ENCODE results near the gene MINDY4B.
A peak's percentile ranks its signal among the peaks of the same experiment; 100 is the strongest.

The MINDY4B gene

DNA sequence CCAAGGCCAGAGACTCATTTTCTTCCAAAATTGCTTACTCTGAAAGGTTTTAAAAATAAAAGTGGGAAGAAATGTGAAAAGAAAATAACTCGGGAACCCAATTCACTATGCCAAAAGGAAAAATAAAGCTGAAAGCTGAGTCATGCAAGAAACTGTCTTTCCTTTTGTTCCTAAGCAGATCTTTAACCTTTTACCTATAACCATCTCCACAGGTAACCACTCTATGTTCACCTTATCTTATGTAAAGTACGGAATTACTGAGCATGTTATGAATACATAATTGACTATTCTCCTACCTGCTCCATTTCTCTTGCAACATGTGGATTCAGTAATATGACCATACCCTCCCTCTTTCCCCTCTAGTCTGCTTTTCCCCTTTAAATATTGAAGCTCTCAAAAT, 62.0 kb downstream of the MINDY4B start:
- no peak for DNase-seq (ENCODE audit: low read depth)

DNA sequence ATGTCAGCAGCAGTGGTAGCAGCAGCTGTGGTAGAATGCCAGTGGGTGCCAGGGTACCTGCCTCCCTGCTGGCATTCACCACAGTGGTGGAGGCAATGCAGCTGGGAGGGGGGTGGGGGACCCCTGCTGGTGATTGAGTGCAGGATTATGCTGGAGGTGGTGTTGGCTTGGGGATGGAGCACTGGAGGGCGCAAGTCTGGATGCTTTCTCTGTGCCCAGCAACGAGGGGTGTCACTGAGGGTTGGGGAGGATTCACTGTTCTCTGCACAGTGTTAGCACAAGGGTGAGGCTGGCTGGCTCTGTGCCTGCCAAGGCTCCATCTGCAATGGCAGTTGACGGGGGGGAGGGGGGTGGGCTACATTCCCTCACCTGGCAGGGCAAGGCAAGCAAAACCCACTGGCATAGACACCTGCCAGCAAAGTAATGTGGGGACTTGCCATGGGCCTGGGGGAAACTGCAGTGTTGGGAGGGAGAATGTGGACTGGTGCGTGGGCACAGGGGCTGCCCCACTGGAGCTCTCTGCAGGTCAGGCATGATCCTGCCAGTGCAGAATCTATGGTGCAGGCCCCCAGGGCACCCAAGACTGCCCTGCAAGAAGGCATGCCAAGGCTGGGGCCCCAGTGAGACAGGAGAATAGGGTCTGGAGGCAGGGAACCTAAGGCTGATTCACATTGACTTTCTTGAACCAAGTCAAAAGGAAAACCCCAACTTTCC, 64.3 kb downstream of the MINDY4B start:
- no peak for DNase-seq (ENCODE audit: low read depth)

- DNase-seq (ENCODE audit: low read depth), result no peak
These were observed 74.5 kb downstream of the MINDY4B start for GRCh38 chr3:150830745-150831144.

DNA sequence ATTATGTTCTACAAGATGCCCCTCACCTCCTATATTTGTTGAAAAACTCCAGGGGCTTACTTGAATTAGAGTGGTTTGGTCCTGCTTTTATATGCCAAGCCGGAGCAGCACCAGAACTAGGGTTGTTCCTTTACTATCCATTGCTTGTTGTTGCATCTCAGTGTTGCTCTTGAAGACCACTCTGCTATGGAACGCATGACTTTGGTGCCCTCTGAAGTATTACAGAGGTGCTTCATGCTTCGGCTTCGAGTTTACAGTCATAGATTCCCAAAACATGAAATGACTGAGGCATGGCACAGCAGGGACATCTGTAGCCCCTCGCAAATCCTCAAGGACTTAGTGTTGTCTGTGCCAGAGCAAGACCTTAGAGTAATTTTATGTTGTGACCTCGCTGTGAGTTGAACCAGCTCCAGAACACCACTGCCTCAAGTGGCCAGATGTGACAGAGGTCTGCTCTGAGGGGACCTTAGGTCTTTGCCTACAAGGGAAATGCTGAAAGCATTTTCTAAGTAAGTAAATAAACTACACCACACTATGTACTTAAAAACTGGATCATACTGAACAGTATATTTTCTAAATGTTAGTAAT, 75.1 kb downstream of the MINDY4B start:
- peak; percentile 36 for DNase-seq (ENCODE audit: low read depth)

DNA sequence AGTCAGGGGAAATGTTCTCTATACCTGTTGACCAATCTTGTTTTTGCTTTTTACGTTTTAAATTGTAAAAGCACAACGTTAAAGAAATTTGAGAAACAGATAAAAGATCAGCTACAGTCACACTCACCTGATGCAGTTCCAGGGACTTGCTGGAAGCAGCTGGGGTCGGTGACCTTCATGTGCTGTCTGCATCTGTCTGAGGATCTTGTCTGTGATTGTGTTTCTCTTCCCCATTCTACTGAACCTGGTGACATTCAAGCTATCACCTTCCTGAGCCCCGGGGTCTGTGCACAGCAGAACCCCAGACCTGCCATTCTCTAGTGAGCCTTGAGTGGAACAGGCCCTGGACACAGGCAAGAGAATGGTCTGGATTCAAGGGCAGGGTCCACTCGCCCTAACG, 75.8 kb downstream of the MINDY4B start:
- DNase-seq (ENCODE audit: low read depth), result no peak

DNA sequence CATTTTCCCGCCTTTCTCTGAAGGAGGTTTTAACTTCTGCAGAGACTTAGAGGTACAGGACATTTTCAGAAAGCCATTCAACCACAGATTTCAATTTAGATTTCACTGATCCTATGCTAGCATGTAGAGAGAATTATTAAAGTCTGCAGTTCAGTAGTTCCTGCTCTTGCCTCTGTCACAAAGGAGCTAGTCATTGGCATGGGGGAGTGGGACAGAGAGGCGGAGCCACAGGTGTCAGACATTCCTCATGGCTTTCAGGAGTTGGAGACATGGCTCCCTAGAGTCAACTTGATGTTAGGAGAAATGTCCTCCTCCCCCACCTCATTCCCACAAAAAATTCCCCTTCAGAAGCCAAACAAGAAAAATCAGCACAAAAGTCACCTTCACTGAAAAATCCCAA, 76.2 kb downstream of the MINDY4B start:
- no peak for DNase-seq (ENCODE audit: low read depth)

GRCh38 chr3:150828261-150828660, 77.0 kb downstream of the MINDY4B start:
- no peak for DNase-seq (ENCODE audit: low read depth)

DNA sequence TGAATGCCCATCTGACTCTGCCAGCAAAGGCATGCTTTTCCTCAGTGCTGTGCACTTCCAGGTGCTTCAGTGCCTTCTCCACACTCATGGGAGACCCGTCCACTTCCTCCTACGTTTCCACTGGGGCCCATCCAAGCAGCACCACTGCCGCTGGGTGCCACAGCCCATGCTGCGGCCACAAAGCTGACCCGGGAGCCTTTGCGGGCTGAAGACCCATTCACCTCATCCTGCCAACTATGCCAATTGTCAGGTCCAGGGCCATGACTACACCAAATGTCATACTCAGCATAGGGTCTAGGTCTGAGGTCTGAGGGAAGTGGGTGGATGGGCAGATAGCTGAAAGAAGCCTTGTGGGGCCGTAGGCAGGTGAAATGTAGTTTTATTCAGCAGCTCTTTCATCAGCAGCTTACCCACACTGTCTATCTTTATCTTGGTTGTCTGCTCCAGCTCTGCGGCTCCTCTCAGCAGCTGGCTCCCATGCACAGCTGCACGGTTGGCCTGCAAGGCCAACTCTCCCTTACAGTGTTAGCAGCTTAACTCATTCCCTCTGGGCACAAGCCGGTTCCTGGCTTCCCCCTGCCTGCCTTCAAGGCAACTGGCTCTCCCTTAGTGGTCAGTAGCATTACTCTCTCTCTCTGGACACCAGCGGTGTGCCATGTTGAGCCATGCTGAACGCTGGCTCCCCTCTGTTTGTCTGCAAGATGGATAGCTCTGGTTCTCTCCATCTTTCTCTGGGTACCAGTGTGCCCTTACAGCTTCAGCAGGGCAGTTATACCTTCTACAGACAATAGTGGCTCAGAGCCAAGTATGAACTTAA, 78.6 kb downstream of the MINDY4B start:
- no peak for DNase-seq (ENCODE audit: low read depth)

DNA sequence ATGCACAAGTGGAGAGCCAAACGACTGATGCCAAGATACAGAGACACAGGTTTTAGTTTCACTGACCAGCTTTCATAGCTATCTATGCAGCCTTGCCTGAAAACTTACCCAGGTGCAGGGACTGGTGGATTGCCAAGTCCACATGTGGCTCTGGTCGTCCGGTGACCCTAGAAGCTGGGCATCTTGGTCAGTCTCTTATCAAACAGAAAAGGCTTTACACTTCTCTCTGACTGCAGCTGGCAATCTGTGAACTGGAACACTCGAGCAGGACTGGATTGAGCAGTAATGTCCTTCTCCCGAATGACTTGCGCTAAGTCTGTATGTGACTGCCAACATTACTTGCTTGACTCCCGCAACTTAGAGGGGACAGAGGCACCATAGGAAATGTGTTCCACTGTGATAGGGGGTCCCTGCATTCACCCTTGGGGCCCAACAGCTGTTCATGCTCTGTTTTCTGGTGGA, 79.3 kb downstream of the MINDY4B start:
- no peak for DNase-seq (ENCODE audit: low read depth)

DNA sequence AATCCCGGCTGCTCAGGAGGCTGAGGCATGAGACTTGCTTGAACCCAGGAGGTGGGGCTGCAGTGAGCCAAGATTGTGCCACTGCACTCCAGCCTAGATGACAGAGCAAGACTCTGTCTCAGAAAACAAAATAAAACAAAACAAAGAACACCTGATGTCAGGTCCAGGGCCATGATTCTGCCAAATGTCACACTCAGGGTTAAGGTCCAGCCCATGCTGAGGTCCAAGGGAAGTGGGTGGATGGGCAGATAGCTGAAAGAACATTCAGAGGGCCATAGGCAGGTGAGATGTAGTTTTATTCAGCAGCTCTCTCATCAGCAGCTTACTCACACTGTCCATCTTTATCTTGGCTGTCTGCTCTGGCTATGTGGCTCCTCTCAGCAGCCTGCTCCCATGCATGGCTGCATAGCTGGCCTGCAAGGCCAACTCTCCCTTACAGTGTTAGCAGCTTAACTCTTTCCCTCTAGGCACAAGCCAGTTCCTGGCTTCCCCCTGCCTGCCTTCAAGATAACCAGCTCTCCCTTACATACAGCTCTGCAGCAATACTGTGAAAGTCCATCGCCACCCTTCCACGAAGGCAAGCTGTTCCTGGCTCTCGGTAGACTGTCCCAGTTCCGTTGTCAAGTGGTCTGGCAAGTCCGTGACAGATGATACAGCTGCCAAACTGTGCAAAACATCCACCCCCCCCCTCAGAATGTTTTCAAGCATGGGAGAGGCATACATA, 79.9 kb downstream of the MINDY4B start:
- peak; percentile 3 for DNase-seq (ENCODE audit: low read depth)

DNA sequence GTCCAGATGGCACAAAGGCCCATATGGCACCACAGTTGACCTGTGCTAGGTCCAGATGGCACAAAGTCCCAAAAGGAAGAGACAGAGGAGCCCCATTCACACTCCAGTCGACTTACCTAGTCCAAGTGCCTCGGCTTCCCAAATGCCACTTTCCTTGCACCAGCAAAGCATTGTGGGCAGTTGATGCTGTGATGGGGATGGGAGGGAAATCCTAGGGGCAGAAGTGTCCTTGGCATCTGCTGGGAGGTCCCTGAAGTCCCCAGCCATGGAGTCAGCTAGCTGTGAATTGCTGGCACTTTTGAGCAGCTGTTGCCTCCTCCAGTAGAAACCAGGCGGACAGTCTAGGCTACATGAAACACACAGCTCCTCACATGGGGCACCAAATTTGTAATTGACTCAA, 82.0 kb downstream of the MINDY4B start:
- no peak for DNase-seq (ENCODE audit: low read depth)

- DNase-seq (ENCODE audit: low read depth), result no peak
These were observed 82.6 kb downstream of the MINDY4B start for GRCh38 chr3:150822636-150823035.

All from ELR (cell line).